ENCODE data around the gene GINS2.

Gene GINS2

GRCh38 chr16:85716022-85716679, 27.4 kb upstream of the GINS2 start:
- no peak for DNase-seq (ENCODE audit: low spot score)

GRCh38 chr16:85715169-85716021, 26.6 kb upstream of the GINS2 start:
- DNase-seq (ENCODE audit: low spot score): no peak

- no peak for DNase-seq (ENCODE audit: low spot score)
Measured at GRCh38 chr16:85712801-85713200, 24.0 kb upstream of the GINS2 start.

GRCh38 chr16:85711982-85712587, 23.3 kb upstream of the GINS2 start:
- no peak for DNase-seq (ENCODE audit: low spot score)

GRCh38 chr16:85710732-85711131, 22.0 kb upstream of the GINS2 start:
- no peak for DNase-seq (ENCODE audit: low spot score)

GRCh38 chr16:85709766-85710585, 21.2 kb upstream of the GINS2 start:
- no peak for DNase-seq (ENCODE audit: low spot score)

GRCh38 chr16:85708338-85708737, 19.6 kb upstream of the GINS2 start:
- DNase-seq (ENCODE audit: low spot score): no peak

GRCh38 chr16:85707528-85708095, 18.9 kb upstream of the GINS2 start:
- no peak for DNase-seq (ENCODE audit: low spot score)

- DNase-seq (ENCODE audit: low spot score): no peak
Measured at GRCh38 chr16:85706449-85707034, 17.8 kb upstream of the GINS2 start.

- no peak for DNase-seq (ENCODE audit: low spot score)
Measured at GRCh38 chr16:85704900-85705846, 16.4 kb upstream of the GINS2 start.

GRCh38 chr16:85704011-85704410, 15.3 kb upstream of the GINS2 start:
- DNase-seq (ENCODE audit: low spot score): no peak

GRCh38 chr16:85699628-85700027, 10.9 kb upstream of the GINS2 start:
- DNase-seq (ENCODE audit: low spot score): no peak

- DNase-seq (ENCODE audit: low spot score): no peak
Measured at GRCh38 chr16:85698935-85699558, 10.3 kb upstream of the GINS2 start.

GRCh38 chr16:85698459-85698891, 9.7 kb upstream of the GINS2 start:
- DNase-seq (ENCODE audit: low spot score): no peak

GRCh38 chr16:85697431-85697830, 8.7 kb upstream of the GINS2 start:
- DNase-seq (ENCODE audit: low spot score): no peak

GRCh38 chr16:85696781-85697180, 8.0 kb upstream of the GINS2 start:
- DNase-seq (ENCODE audit: low spot score): no peak

GRCh38 chr16:85695196-85696128, 6.7 kb upstream of the GINS2 start:
- no peak for DNase-seq (ENCODE audit: low spot score)

GRCh38 chr16:85690469-85691064, 1.8 kb upstream of the GINS2 start:
- no peak for DNase-seq (ENCODE audit: low spot score)

Measured in HuH-7 (cell line).